GM19438 (cell line): ENCODE data around the gene PRSS53.

Source experiments
- ATAC-seq: cut with Tn5 transposase; IDR thresholded peaks from one replicate; pipeline ENCODE4 v1.9.1; 2021; ENCODE audit warnings: low read depth; ENCODE audit not compliant: unreplicated experiment

PRSS53 gene

GRCh38 chr16:31055613-31056012 is 33.1 kb downstream of the PRSS53 start:
- no peak for ATAC-seq

DNA sequence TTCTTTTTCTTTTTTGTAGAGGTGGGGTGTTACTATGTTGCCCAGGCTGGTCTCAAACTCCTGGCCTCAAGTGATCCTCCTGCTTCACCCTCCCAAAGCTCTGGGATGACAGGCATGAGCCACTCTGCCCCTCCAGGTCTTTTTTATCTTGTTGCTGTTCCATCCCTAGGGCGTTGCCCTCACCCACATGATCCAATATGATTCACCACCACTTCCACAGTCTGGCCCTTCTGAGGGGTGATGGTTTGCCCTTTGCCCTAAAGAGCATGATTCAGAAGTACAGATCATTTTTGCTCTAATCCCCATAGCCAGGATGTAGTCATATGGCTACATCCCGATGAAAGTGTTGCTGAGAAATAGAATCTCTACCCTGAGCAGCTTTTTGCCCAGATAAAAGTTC is 36.6 kb downstream of the PRSS53 start:
- no peak for ATAC-seq

GRCh38 chr16:31050280-31051030 is 38.3 kb downstream of the PRSS53 start:
- no peak for ATAC-seq

GRCh38 chr16:31043898-31044481 is 44.8 kb downstream of the PRSS53 start:
- no peak for ATAC-seq

- ATAC-seq, result no peak
Observed at GRCh38 chr16:31043352-31043751, 45.4 kb downstream of the PRSS53 start.

DNA sequence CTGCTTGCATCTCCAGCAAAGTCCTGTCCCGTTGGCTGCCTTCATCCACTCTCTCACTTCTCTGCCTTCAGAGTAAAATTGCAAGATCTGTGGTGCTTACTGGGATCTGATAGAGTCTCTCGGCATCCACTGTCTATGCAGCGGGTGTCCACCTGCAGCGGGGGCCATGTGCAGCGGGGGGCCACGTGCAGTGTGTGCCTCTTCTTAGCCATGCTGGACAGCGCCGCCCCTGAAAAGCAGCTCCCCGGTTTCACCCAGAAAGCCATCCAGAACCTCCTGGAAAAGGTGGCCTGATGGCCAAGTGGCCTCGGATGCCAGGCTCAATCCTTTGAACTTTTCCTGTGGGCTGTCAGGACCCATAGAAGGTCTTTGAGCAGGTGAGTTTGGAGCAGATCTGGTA is 45.9 kb downstream of the PRSS53 start:
- no peak for ATAC-seq

- no peak for ATAC-seq
Observed at GRCh38 chr16:31038993-31039392, 49.8 kb downstream of the PRSS53 start.

- ATAC-seq, result no peak
Observed at GRCh38 chr16:31036691-31037090, 52.1 kb downstream of the PRSS53 start.

GRCh38 chr16:31033709-31034492 is 54.8 kb downstream of the PRSS53 start:
- ATAC-seq, result peak; percentile 39
